ENCODE results near the gene RANGRF.

RANGRF gene

GRCh38 chr17:8274816-8275215, 13.7 kb upstream of the RANGRF start:
- no peak for DNase-seq (ENCODE audit: low read depth)

- no peak for DNase-seq (ENCODE audit: low read depth)
Measured at GRCh38 chr17:8275421-8276290, 12.8 kb upstream of the RANGRF start.

- DNase-seq (ENCODE audit: low read depth) = no peak
Measured at GRCh38 chr17:8277317-8277716, 11.2 kb upstream of the RANGRF start.

GRCh38 chr17:8282345-8282744, 6.1 kb upstream of the RANGRF start:
- no peak for DNase-seq (ENCODE audit: low read depth)

- no peak for DNase-seq (ENCODE audit: low read depth)
Measured at GRCh38 chr17:8283356-8283755, 5.1 kb upstream of the RANGRF start.

GRCh38 chr17:8284126-8284525, 4.3 kb upstream of the RANGRF start:
- no peak for DNase-seq (ENCODE audit: low read depth)

- DNase-seq (ENCODE audit: low read depth) = no peak
Measured at GRCh38 chr17:8285270-8286181, 2.9 kb upstream of the RANGRF start.

GRCh38 chr17:8287651-8288335, 677 bp upstream of the RANGRF start:
- no peak for DNase-seq (ENCODE audit: low read depth)

GRCh38 chr17:8289103-8289397, 580 bp downstream of the RANGRF start:
- DNase-seq (ENCODE audit: low read depth) = no peak

- no peak for DNase-seq (ENCODE audit: low read depth)
Measured at GRCh38 chr17:8290043-8290442, 1.6 kb downstream of the RANGRF start.

- DNase-seq (ENCODE audit: low read depth) = no peak
Measured at GRCh38 chr17:8292639-8293395, 4.3 kb downstream of the RANGRF start.

GRCh38 chr17:8294361-8294760, 5.9 kb downstream of the RANGRF start:
- DNase-seq (ENCODE audit: low read depth) = no peak

GRCh38 chr17:8294814-8295316, 6.4 kb downstream of the RANGRF start:
- no peak for DNase-seq (ENCODE audit: low read depth)

- no peak for DNase-seq (ENCODE audit: low read depth)
Measured at GRCh38 chr17:8300226-8300625, 11.8 kb downstream of the RANGRF start.

GRCh38 chr17:8300627-8301242, 12.3 kb downstream of the RANGRF start:
- DNase-seq (ENCODE audit: low read depth) = no peak

- DNase-seq (ENCODE audit: low read depth) = no peak
Measured at GRCh38 chr17:8310601-8311123, 22.2 kb downstream of the RANGRF start.

- no peak for DNase-seq (ENCODE audit: low read depth)
Measured at GRCh38 chr17:8311131-8311790, 22.8 kb downstream of the RANGRF start.

GRCh38 chr17:8312251-8312650, 23.8 kb downstream of the RANGRF start:
- DNase-seq (ENCODE audit: low read depth) = no peak

GRCh38 chr17:8312726-8313600, 24.5 kb downstream of the RANGRF start:
- no peak for DNase-seq (ENCODE audit: low read depth)
